K562 (cell line): ENCODE measurements around the gene MTHFR. TPM values are rescaled to one million over a fixed set of nuclear protein-coding genes. Genes with fewer than 3 reads are reported as not detected.
A peak's percentile ranks its signal among the peaks of the same experiment; 100 is the strongest.

Source experiments
- CHD4 ChIP-seq: fragments of 200-600 bp; sonication (generic); IDR thresholded peaks from 3 replicates; pipeline ENCODE4 v1.6.1; 2012; ENCODE audit warnings: low read depth, mild to moderate bottlenecking, mixed read lengths, low read length, inconsistent platforms; ENCODE audit not compliant: insufficient read depth, insufficient replicate concordance, poor library complexity, severe bottlenecking
- COPS2 ChIP-seq: fragments of 450-650 bp; conservative IDR thresholded peaks from 2 replicates; pipeline ENCODE4 v1.6.1; 2016; ENCODE audit warnings: mild to moderate bottlenecking, moderate library complexity
- HNRNPL ChIP-seq: fragments of 200-400 bp; formaldehyde crosslinking; IDR thresholded peaks from 2 replicates; pipeline ENCODE4 v1.6.1; 2017; ENCODE audit warnings: low read depth, mild to moderate bottlenecking, low read length
- KLF13 ChIP-seq: fragments of 450-650 bp; IDR thresholded peaks from 2 replicates; pipeline ENCODE4 v1.6.1; 2016; ENCODE audit warnings: missing genetic modification characterization, low read depth, mild to moderate bottlenecking, missing compliant biosample characterization, moderate library complexity, borderline replicate concordance
- LARP7 ChIP-seq: fragments of 450-650 bp; IDR thresholded peaks from 2 replicates; pipeline ENCODE4 v1.6.1; 2016
- SMARCE1 ChIP-seq: fragments of 450-650 bp; IDR thresholded peaks from 2 replicates; pipeline ENCODE4 v1.7.1; 2016; ENCODE audit warnings: mild to moderate bottlenecking
- U2AF2 ChIP-seq: fragments of 200-400 bp; formaldehyde crosslinking; optimal IDR thresholded peaks from 2 replicates; pipeline ENCODE3; 2017; ENCODE audit warnings: low read depth, mild to moderate bottlenecking, low read length
- ZNF764 ChIP-seq: fragments of 250-450 bp; sonication (Bioruptor Pico); IDR thresholded peaks from 2 replicates; pipeline ENCODE4 v1.4.0; 2020; ENCODE audit warnings: low read depth, mild to moderate bottlenecking, moderate library complexity
- polyA plus RNA-seq, 8 experiments: library from polyadenylated mRNA; depleted of rRNA in 4 of 8; stranded (reverse) in 5 of 8; unstranded in 3 of 8; fragments of >200 nt; fragmentation: Nextera tagmentation in 2 of 8; fragmentation: Illumina TruSeq in 1 of 8; extraction: Ambion mirVana in 2 of 8; extraction: Trizol in 1 of 8; gene quantifications; 2 replicates each; pipeline versions ENCODE4 v1.2.1 to v1.2.3, GENCODE V29; 2011 to 2014; ENCODE audit warnings: inconsistent platforms in 1 of 8, missing spikeins in 1 of 8
- total RNA-seq, 7 experiments: library from RNA; depleted of rRNA in 6 of 7; stranded (reverse); fragments of >200 nt in 6 of 7; fragmentation: Illumina TruSeq in 2 of 7; extraction: Trizol in 2 of 7; gene quantifications; 2 replicates each; pipeline versions ENCODE4 v1.2.1 to v1.2.3, GENCODE V29; 2011 to 2021; ENCODE audit warnings: low replicate concordance in 1 of 7
- TF ChIP-seq, protein P1 (sequence below), 2 experiments: fragments of 450-650 bp; IDR thresholded peaks; 2 replicates each; pipeline ENCODE4 v1.6.1; 2016; ENCODE audit warnings: mild to moderate bottlenecking in 2 of 2, borderline replicate concordance in 1 of 2, low read depth in 1 of 2, moderate library complexity in 1 of 2
- TF ChIP-seq, protein P2 (sequence below): IDR thresholded peaks from 2 replicates; pipeline ENCODE4 v1.6.1; 2011; ENCODE audit not compliant: insufficient read length; ENCODE audit errors: extremely low read depth
- TF ChIP-seq, protein P3 (sequence below): sonication (generic); formaldehyde crosslinking; IDR thresholded peaks from 2 replicates; pipeline ENCODE4 v1.8.1; 2023; ENCODE audit warnings: mild to moderate bottlenecking, missing genetic modification reagents
- TF ChIP-seq, protein P4 (sequence below): fragments of 250-450 bp; sonication (Bioruptor Pico); IDR thresholded peaks from 2 replicates; pipeline ENCODE4 v1.8.0; 2021; ENCODE audit warnings: moderate library complexity, mild to moderate bottlenecking, inconsistent platforms
- TF ChIP-seq, protein P5 (sequence below), 2 experiments: fragments of 450-650 bp in 1 of 2; sonication (generic) in 1 of 2; formaldehyde crosslinking in 1 of 2; IDR thresholded peaks in 1 of 2; conservative IDR thresholded peaks in 1 of 2; 2 replicates each; pipeline versions ENCODE4 v1.6.1 to v1.8.1; 2016 to 2023; ENCODE audit warnings: mild to moderate bottlenecking in 2 of 2, moderate library complexity in 2 of 2, inconsistent platforms in 1 of 2, missing genetic modification reagents in 1 of 2
- TF ChIP-seq, protein P6 (sequence below): fragments of 450-650 bp; IDR thresholded peaks from 2 replicates; pipeline ENCODE4 v1.6.1; 2017; ENCODE audit warnings: mild to moderate bottlenecking, moderate library complexity

The MTHFR gene
- total and polyA plus RNA-seq, 9 of the 15 experiments (the other 6 are each of a cell fraction or from before 2014, with no cell fraction given), result 5.0 to 104 (median 62.6) TPM

DNA sequence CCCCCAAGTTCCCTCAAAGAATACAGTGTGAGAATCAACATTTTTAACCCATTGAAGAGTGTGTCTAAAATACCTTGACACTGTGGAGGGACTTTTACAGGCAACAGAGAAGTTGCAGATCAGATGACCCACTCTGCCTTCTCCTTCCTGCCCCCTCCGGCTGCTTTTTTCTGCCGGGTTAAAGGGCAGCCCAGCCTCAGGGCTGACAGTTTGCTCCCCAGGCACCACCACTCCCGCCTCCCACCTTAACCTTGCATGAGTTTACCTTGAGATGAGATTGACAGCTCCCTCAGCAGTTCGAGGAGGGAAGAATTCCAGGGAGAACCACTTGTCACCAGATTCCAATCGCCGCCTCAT lies 3.2 kb downstream of the MTHFR start (continued):
- TF ChIP-seq, protein P1, sequence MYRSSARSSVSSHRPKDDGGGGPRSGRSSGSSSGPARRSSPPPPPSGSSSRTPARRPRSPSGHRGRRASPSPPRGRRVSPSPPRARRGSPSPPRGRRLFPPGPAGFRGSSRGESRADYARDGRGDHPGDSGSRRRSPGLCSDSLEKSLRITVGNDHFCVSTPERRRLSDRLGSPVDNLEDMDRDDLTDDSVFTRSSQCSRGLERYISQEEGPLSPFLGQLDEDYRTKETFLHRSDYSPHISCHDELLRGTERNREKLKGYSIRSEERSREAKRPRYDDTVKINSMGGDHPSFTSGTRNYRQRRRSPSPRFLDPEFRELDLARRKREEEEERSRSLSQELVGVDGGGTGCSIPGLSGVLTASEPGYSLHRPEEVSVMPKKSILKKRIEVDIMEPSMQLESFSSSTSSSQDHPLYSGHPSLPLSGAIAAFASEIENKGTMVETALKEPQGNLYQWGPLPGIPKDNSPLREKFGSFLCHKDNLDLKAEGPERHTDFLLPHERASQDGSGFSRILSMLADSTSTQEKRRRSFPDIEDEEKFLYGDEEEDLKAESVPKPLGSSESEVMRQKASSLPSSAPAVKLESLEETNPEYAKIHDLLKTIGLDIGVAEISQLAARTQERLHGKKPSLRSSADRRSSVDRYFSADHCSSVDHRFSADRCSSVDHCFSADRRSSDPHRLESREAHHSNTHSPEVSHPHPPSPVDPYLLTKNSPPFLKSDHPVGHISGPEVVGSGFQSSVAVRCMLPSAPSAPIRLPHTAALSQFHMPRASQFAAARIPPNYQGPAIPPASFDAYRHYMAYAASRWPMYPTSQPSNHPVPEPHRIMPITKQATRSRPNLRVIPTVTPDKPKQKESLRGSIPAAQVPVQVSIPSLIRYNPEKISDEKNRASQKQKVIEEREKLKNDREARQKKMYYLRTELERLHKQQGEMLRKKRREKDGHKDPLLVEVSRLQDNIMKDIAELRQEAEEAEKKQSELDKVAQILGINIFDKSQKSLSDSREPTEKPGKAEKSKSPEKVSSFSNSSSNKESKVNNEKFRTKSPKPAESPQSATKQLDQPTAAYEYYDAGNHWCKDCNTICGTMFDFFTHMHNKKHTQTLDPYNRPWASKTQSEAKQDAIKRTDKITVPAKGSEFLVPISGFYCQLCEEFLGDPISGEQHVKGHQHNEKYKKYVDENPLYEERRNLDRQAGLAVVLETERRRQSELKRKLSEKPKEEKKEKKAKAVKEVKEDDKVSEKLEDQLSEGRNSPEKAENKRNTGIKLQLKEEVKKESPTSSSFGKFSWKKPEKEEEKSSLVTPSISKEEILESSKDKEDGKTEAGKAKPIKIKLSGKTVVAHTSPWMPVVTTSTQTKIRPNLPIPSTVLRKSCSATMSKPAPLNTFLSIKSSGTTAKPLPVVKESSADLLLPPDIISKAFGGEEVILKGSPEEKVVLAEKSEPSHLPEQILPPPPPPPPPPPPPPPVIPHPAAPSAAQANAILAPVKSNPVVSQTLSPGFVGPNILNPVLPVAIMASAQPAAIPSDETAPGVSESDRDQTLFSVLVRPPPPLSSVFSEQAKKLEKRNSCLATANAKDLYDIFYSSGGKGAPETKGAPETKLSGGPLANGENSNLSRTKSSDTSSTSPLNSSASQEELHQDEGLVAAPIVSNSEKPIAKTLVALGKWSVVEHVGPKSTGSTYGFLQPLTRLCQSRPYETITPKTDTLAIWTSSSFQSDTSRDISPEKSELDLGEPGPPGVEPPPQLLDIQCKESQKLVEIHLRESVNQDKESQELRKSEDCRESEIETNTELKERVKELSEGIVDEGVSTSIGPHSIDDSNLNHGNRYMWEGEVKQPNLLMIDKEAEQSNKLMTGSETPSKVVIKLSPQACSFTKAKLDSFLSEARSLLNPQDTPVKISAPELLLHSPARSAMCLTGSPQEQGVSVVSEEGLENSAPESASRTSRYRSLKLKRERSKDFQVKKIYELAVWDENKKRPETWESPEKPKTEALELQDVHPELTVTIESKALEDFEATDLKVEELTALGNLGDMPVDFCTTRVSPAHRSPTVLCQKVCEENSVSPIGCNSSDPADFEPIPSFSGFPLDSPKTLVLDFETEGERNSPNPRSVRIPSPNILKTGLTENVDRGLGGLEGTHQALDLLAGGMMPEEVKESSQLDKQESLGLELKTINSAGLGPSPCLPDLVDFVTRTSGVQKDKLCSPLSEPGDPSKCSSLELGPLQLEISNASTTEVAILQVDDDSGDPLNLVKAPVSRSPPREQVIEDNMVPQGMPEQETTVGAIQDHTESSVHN (IDR thresholded peaks at IDR 0.05; ENCODE audit: borderline replicate concordance in 1 of 2, low read depth in 1 of 2), result no peak
- no peak for TF ChIP-seq KLF13
- no peak for TF ChIP-seq LARP7
- no peak for TF ChIP-seq HNRNPL
- TF ChIP-seq, protein P2, sequence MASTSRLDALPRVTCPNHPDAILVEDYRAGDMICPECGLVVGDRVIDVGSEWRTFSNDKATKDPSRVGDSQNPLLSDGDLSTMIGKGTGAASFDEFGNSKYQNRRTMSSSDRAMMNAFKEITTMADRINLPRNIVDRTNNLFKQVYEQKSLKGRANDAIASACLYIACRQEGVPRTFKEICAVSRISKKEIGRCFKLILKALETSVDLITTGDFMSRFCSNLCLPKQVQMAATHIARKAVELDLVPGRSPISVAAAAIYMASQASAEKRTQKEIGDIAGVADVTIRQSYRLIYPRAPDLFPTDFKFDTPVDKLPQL, result no peak
- TF ChIP-seq CHD4, result no peak
- no peak for TF ChIP-seq ZNF764
- no peak for TF ChIP-seq COPS2
- TF ChIP-seq, protein P3, sequence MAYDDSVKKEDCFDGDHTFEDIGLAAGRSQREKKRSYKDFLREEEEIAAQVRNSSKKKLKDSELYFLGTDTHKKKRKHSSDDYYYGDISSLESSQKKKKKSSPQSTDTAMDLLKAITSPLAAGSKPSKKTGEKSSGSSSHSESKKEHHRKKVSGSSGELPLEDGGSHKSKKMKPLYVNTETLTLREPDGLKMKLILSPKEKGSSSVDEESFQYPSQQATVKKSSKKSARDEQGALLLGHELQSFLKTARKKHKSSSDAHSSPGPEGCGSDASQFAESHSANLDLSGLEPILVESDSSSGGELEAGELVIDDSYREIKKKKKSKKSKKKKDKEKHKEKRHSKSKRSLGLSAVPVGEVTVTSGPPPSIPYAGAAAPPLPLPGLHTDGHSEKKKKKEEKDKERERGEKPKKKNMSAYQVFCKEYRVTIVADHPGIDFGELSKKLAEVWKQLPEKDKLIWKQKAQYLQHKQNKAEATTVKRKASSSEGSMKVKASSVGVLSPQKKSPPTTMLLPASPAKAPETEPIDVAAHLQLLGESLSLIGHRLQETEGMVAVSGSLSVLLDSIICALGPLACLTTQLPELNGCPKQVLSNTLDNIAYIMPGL, result 0 out of 2 replicates have a peak, but pooled peaks have one; percentile 56
- TF ChIP-seq SMARCE1, result no peak
- TF ChIP-seq U2AF2, result no peak
- TF ChIP-seq, protein P4, sequence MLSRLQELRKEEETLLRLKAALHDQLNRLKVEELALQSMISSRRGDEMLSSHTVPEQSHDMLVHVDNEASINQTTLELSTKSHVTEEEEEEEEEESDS (CRISPR knock-in tag), result no peak
- TF ChIP-seq, protein P5, sequence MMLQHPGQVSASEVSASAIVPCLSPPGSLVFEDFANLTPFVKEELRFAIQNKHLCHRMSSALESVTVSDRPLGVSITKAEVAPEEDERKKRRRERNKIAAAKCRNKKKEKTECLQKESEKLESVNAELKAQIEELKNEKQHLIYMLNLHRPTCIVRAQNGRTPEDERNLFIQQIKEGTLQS (IDR thresholded peaks at IDR 0.05), result no peak
- TF ChIP-seq, protein P5 (CRISPR knock-in tag; conservative IDR thresholded peaks at IDR 0.05), result no peak
- TF ChIP-seq, protein P6, sequence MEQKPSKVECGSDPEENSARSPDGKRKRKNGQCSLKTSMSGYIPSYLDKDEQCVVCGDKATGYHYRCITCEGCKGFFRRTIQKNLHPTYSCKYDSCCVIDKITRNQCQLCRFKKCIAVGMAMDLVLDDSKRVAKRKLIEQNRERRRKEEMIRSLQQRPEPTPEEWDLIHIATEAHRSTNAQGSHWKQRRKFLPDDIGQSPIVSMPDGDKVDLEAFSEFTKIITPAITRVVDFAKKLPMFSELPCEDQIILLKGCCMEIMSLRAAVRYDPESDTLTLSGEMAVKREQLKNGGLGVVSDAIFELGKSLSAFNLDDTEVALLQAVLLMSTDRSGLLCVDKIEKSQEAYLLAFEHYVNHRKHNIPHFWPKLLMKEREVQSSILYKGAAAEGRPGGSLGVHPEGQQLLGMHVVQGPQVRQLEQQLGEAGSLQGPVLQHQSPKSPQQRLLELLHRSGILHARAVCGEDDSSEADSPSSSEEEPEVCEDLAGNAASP, result no peak
